CD4-positive, alpha-beta T cell treated with Interleukin-6 at 100 ng/mL for 8 hours (primary cell): ENCODE measurements around the gene SSTR5.
"Not testable (repeated sequence)": the region's sequence is repeated elsewhere in the genome, so short reads cannot be mapped to it uniquely, and the experiment has no call there.

ENCODE experiments used
- DNase-seq: peaks from one replicate; pipeline ENCODE4 v3.0.0-alpha.2; 2020; ENCODE audit warnings: mixed read lengths, low spot score

SSTR5 gene

GRCh38 chr16:1090620-1091587 lies 18.4 kb downstream of the SSTR5 start:
- DNase-seq, result no peak

GRCh38 chr16:1091992-1092552 lies 19.5 kb downstream of the SSTR5 start:
- DNase-seq, result no peak

DNA sequence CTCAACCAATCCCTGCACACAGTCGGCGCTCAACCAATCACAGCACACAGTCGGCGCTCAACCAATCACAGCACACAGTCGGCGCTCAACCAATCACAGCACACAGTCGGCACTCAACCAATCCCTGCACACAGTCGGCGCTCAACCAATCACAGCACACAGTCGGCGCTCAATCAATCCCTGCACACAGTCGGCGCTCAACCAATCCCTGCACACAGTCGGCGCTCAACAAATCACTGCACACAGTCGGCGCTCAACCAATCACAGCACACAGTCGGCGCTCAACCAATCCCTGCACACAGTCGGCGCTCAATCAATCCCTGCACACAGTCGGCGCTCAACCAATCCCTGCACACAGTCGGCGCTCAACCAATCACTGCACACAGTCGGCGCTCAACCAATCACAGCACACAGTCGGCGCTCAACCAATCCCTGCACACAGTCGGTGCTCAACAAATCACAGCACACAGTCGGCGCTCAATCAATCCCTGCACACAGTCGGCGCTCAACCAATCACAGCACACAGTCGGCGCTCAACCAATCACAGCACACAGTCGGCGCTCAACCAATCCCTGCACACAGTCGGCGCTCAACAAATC lies 20.2 kb downstream of the SSTR5 start:
- DNase-seq, result not testable (repeated sequence)

- no peak for DNase-seq
Observed at GRCh38 chr16:1093284-1094123, 21.0 kb downstream of the SSTR5 start.

DNA sequence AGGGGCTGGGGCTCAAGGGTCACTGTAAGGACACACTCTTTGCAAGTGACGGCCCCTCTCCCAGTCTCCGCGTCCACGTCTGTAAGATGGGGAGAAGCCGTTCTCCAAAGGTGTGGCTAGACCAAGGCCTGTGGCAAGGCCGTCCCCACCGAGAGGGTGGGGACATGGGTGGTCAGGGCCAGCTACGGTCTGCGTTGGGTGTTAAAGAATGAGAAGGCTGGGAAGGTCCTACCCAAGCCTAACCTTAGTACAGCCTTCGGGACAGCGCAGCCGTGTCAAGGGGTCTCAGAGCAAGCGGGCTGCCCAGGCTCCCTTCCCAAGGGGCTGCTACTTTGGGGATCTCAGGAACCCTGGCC lies 21.6 kb downstream of the SSTR5 start:
- DNase-seq, result no peak

DNA sequence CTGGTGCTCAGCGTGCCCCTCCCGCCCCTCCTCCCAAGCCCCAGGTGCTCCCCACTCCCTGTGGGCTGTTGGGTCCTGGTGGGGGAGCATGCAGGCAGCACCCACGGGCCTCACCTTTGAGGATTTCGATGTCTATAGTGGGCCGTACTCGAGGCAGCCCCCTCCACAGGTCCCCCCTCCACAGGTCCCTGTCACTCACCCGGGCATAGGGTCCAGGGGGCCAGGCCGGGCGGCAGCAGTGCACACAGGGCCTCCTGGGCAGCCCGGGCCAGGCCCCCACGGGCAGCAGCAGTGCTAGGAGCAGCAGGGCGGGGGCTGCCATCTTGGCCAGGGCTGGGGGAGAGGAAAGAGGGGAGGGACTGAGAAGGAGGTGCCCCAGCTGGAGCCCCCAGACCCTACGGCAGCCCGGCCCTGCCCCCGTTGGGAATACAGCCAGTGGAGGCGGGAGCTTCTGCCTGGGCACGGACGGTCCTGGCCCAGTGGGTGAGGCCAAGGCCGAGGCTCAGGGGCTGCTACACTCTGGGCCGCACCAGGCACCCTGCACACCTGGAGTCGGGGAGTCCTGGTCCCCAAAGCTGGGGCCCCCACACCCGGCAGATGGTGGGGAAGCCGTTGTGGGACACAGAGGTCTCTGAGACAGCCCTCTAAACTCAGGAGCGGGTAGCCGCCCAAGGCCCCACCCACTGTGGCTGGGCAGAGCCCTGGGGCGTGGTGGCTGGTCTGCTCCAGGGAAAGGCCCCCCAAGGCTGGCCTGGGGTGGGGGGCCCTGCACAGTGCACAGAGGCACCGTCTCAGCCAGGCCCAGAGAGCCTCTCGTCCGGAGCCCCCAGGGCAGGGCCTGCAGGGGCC lies 22.3 kb downstream of the SSTR5 start:
- no peak for DNase-seq

DNA sequence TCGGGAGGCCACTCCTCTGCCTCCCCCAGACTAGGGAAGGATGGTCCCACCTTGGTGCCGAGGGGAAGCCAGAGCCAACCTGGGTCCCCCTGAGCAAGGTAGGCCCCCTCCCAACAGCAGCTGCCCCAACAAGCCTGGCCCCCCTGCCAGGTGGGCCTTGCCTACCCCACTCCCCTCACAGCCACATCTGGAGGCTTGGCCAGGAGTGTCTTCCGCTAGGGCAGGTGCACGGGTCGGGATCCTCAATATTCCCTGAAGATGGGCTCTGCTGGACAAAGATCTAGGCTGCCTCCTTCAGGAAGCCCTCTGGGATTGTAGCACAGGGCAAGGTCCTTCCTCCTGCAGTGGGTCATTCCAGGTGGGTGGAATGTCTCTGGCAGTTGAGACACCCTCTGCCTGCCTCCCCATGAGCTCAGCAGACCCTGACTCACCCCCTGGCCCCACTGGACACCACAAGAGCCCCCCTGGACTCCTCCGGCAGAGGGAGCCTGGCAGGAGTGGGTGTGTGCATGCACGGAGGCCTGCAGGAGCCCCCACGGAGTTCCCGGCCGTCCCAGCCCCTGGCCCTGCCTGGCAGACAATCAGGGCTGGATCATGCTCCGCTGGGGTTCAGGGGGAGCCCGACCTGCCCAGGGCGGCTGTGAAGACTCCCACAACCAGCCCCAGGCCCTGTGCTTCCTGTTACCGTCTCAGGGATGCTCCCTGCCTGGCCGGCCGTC lies 23.1 kb downstream of the SSTR5 start:
- no peak for DNase-seq

- no peak for DNase-seq
Observed at GRCh38 chr16:1096169-1097082, 23.9 kb downstream of the SSTR5 start, which contains the start of gene C1QTNF8. Gene C1QTNF8 (minus strand): TSS chr16:1096244. CDS start chr16:1094922, 1,322 bp downstream.

- no peak for DNase-seq
Observed at GRCh38 chr16:1097156-1097555, 24.6 kb downstream of the SSTR5 start.

DNA sequence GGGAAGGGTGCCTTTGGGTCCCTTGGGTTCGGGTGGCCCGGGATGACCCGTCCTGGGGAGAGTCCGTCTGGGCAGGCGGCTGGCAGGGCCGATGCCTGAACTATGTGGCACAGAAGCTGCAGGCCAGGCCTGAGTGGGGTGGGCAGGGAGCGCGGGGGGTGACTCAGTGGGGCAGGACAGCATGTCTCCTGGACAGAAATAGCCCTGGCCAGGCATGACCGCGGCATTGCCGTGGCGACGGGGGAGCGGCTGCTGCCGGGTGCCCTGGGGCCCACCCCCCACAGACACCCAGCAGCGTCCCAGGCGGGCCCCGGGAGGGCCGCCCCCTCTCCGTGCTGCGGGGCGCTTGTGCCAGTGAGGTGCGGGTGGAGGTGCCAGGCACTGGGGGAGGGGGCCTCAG lies 25.3 kb downstream of the SSTR5 start:
- no peak for DNase-seq

GRCh38 chr16:1098266-1098991 lies 25.9 kb downstream of the SSTR5 start:
- DNase-seq, result no peak

DNA sequence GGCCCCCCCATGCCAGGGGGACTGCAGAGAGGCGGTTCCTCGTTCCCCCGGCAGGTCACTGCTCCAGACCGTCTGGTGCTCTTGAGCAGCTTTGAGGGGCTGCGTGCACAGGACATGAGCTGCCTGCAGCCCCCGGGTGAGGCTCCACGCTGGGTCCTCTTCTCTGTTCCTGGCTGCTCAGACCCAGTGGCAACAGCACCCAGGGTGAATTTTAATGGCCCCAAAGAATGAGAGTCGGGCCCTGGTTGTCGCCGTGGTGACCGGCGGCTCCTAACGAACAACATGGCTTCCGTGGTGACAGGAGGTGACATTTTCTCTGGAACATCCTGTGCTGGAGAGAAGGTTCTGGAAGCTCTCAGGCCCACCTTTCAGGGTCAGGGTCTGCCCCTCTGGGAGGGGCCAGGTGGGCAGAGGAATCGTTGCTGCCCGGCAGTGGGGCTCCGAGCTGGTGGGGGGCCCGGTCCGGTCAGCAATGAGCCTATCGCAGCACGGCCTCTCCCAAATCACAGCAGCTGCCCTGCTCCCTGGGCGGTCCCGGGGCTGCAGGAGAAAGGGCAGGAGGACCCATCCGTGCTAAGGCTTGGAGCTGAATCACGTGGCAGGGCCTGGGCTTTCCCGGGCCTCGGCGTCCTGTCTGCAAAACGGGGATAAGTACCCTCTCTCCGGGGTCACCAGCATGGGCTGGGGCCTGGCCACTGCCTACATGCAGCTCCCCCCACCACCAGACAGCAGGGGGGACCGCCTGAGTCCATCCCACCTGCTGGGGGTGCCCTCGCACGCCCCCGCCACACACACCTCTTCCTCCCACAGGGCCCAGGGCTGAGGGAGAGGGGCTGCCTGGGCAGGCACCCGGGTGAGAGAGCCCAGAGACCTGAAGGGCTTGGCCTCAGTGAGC lies 26.9 kb downstream of the SSTR5 start:
- no peak for DNase-seq

DNA sequence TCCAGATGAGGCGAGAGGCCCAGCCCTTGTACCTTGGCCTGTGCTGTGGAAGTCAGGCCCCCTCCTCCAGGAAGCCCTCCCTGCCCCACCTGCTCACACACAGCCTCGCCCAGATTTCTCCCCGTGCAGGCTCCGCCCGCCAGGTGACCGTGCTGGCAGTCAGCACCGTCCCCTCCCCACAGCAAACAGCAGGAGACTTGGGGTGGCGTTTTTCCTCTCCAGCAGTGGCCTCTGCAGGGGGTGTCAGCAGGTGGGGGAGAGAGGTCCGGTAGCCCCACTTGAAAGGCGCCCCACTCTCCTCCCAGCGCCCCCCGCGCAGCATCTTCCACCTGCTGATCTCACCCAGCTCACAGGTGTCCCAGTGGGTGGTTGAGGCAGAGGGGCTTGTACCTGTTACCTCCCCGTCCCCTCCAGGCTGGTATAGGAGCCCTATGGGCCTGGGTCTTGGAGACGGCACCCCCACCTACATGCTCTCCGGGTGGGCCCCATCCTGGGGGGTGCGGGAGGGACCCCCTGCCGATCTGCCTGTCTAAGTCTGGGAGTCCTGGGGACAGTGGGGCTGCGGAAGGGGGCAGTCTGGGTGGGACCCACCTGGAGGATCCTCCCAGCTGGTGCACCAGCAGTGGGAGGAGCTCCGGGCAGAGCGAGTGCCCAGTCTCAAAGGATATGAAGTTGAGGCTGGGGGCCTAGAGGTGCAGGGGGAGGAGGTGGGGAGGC lies 27.7 kb downstream of the SSTR5 start:
- DNase-seq, result no peak

GRCh38 chr16:1101133-1101532 lies 28.6 kb downstream of the SSTR5 start:
- no peak for DNase-seq

DNA sequence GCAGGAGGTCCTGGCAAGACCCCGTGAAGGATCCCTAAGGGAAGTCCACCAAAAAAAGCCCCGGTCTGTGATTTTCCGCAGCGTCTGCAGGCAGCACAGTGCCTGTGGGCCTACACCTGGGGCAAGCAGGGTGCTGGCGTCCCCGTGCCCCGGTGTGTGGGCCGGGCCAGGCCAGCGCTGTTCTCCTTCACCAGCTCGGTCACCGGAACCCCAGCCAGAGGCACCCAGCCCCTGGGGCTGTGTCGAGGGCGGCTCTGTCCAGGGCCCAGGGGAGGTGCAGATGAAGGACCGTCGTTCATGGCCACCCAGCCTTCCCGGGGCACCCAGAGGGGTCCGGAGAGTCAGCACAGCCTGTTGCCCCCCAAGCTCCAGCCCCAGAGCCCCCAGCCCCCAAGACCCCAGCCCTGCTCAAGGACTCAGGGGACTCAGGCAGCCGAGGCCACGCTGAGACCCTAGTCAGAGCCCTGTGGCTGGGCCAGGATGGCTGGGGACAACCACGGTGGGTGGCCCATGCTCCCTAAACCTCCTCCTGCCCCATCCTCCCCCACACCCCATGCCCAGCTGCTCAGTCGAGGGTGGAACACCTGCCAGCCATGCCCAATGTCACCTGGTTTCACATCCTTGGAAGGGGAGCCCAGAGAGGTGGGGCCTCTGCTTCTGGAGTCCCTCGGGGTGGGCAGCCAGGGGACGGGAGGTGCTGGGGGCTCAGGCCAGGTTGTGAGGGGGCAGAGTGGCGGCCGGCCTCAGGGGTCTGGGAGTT lies 29.2 kb downstream of the SSTR5 start:
- no peak for DNase-seq

GRCh38 chr16:1102333-1102700 lies 29.8 kb downstream of the SSTR5 start:
- no peak for DNase-seq
